GM18858 (cell line): ENCODE measurements around the gene PLEK.
"Not testable (repeated sequence)": the region's sequence is repeated elsewhere in the genome, so short reads cannot be mapped to it uniquely, and the experiment has no call there.

Experiments used
- ATAC-seq: cut with Tn5 transposase; IDR thresholded peaks from one replicate; pipeline ENCODE4 v1.9.1; 2021; ENCODE audit not compliant: unreplicated experiment

Gene PLEK

GRCh38 chr2:68365087-68365486, at the start of gene PLEK:
Gene PLEK (plus strand): TSS chr2:68365282. CDS start chr2:68365352, 70 bp downstream.
- peak; percentile 33 for ATAC-seq

- ATAC-seq = no peak
Measured at GRCh38 chr2:68316111-68316510, 49.0 kb upstream of the PLEK start.

- no peak for ATAC-seq
Measured at GRCh38 chr2:68317971-68318913, 46.8 kb upstream of the PLEK start.

- ATAC-seq = no peak
Measured at GRCh38 chr2:68318914-68319397, 46.1 kb upstream of the PLEK start.

GRCh38 chr2:68319398-68320117, 45.5 kb upstream of the PLEK start, which contains the start of gene CNRIP1:
Gene CNRIP1 (minus strand): TSS chr2:68319949. CDS start chr2:68319400, 549 bp downstream.
- no peak for ATAC-seq

- no peak for ATAC-seq
Measured at GRCh38 chr2:68320118-68320641, 44.9 kb upstream of the PLEK start.

- ATAC-seq = no peak
Measured at GRCh38 chr2:68325056-68325455, 40.0 kb upstream of the PLEK start.

GRCh38 chr2:68328901-68329300, 36.2 kb upstream of the PLEK start:
- ATAC-seq = no peak

- ATAC-seq = no peak
Measured at GRCh38 chr2:68330691-68331090, 34.4 kb upstream of the PLEK start.

- ATAC-seq = no peak
Measured at GRCh38 chr2:68333009-68333408, 32.1 kb upstream of the PLEK start.

GRCh38 chr2:68333931-68334330, 31.2 kb upstream of the PLEK start:
- ATAC-seq = no peak

- no peak for ATAC-seq
Measured at GRCh38 chr2:68336192-68336591, 28.9 kb upstream of the PLEK start.

- no peak for ATAC-seq
Measured at GRCh38 chr2:68340226-68341061, 24.6 kb upstream of the PLEK start.

GRCh38 chr2:68341062-68341329, 24.1 kb upstream of the PLEK start:
- no peak for ATAC-seq

- ATAC-seq = no peak
Measured at GRCh38 chr2:68341583-68341982, 23.5 kb upstream of the PLEK start.

- no peak for ATAC-seq
Measured at GRCh38 chr2:68342470-68342869, 22.6 kb upstream of the PLEK start.

GRCh38 chr2:68344031-68344430, 21.1 kb upstream of the PLEK start:
- ATAC-seq = no peak

- ATAC-seq = no peak
Measured at GRCh38 chr2:68345129-68345875, 19.8 kb upstream of the PLEK start.

- ATAC-seq = not testable (repeated sequence)
Measured at GRCh38 chr2:68349091-68349490, 16.0 kb upstream of the PLEK start.

GRCh38 chr2:68351997-68352396, 13.1 kb upstream of the PLEK start:
- ATAC-seq = no peak
